ENCODE results near the gene GSK3B. TPM values are rescaled to one million over a fixed set of nuclear protein-coding genes. Genes with fewer than 3 reads are reported as not detected.

Gene GSK3B
- total and polyA plus RNA-seq, 3 donors from 2014 or later, result 64.9 to 73.1 (median 65.1) TPM

DNA sequence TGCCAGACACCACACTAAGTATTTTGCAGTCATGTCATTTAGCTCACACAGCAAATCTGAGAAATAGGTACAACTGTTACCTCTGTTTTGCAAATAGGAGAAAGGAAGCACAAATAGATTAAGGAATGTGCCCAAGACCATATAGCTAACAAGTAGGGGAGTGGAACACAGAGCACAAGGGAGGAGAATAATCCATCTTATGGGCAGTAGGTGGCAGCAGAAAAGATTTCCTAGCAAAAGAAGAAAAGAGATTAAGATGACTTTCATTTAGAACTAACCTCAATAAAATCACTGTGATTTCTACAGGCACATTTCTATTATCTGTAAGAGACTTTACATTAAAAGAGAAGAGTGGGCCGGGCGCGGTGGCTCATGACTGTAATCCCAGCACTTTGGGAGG, 263.2 kb downstream of the GSK3B start:
- Histone ChIP-seq H3K9me3 (no peaks in the 10 kb centered on the region), H3K4me3 (no peak overlapping the region), H3K36me3 (ENCODE audit: low read depth, missing control alignments) (no peaks in the 10 kb centered on the region), H3K4me1 (no peaks in the 10 kb centered on the region), H3K27me3 (no peaks in the 10 kb centered on the region), H3K27ac (no peak overlapping the region)
- intact Hi-C loops (cut with DNase I; ENCODE audit: low total_unique reads), result no loop called here
- DNase-seq, result no peak
- TF ChIP-seq, protein P1, sequence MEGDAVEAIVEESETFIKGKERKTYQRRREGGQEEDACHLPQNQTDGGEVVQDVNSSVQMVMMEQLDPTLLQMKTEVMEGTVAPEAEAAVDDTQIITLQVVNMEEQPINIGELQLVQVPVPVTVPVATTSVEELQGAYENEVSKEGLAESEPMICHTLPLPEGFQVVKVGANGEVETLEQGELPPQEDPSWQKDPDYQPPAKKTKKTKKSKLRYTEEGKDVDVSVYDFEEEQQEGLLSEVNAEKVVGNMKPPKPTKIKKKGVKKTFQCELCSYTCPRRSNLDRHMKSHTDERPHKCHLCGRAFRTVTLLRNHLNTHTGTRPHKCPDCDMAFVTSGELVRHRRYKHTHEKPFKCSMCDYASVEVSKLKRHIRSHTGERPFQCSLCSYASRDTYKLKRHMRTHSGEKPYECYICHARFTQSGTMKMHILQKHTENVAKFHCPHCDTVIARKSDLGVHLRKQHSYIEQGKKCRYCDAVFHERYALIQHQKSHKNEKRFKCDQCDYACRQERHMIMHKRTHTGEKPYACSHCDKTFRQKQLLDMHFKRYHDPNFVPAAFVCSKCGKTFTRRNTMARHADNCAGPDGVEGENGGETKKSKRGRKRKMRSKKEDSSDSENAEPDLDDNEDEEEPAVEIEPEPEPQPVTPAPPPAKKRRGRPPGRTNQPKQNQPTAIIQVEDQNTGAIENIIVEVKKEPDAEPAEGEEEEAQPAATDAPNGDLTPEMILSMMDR (IDR thresholded peaks at IDR 0.05), result no peak
- TF ChIP-seq POLR2A (IDR thresholded peaks at IDR 0.05), result no peak
- WGBS, 2 donors, result 89 to 92% methylated on average over 3 of the region's 3 CpGs

DNA sequence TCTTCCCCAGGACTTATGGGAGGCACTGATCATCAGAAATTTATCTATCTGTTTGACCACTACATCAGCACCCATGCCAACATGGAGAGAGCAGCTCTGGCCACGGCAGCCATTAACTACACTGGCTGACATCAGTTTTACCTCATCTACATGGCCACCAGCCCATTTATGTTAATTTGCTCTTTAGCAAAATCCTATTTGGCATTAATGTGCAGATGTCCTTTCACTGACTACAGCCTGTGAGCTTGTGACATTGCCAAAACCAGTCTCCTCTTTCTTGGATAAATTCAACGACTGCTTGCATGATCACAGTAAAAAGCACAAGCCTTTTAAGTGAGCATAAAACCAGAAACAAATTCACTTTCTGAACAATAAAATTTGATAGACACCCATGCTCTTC, 264.8 kb downstream of the GSK3B start:
- no peak overlapping the region for H3K27ac ChIP-seq
- no peaks in the 10 kb centered on the region for H3K27me3 ChIP-seq
- no peak for DNase-seq
- H3K4me3 ChIP-seq, result no peak overlapping the region
- TF ChIP-seq, protein P1 (IDR thresholded peaks at IDR 0.05), result no peak
- no peak for TF ChIP-seq POLR2A (IDR thresholded peaks at IDR 0.05)
- H3K9me3 ChIP-seq, result no peaks in the 10 kb centered on the region
- H3K36me3 ChIP-seq (ENCODE audit: low read depth, missing control alignments), result no peaks in the 10 kb centered on the region
- H3K4me1 ChIP-seq, result no peaks in the 10 kb centered on the region
- WGBS, 2 donors, result 56 to 70% methylated on average over 2 of the region's 2 CpGs
- intact Hi-C loops (cut with DNase I; ENCODE audit: low total_unique reads), result no loop called here

DNA sequence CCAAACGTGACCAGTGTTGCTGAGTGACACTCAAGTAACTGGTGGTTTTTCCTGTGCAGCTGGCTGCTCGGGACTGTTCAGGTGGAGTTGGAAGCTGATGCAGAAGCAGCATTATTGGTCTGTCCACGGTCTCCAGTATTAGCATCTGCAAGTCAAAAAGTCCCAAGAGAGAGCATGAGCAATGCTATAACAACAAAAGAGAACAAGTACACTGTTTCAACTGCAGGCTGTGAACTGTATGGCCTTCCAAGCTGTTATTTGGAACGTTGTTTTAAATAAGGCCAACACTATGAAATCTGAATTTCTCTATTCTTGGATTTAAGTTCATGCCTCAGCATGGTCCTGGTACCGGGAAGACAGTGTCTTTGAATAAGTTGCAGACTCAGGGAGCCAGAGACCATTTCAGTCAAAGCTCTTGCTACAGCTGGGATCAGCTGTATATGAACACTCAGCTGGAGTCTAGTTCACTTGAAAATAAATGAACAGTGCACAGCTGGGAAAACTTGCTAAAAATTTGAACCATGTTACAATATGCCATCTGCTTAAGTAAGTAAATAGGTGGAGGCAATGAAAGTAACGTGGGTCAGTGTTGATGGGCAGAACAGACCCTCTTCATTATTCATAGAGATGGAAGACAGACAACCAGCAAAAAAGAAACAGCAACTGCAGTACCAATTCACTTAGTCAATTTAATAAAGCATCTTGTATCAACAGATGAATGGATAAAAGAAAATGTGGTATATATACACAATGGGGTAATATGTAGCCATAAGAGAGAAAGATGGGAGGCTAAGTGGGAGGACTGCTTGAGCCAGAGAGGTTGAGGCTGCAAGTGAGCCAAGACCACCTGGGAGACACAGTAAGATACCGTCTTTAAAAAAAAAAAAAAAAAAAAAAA, 267.3 kb downstream of the GSK3B start:
- TF ChIP-seq, protein P1 (IDR thresholded peaks at IDR 0.05), result no peak
- no peak for TF ChIP-seq POLR2A (IDR thresholded peaks at IDR 0.05)
- H3K4me3 ChIP-seq, result no peak overlapping the region
- no peak for DNase-seq
- 54 to 76% methylated on average over 7 of the region's 7 CpGs for whole genome bisulfite sequencing, 2 donors
- H3K4me1 ChIP-seq, result no peaks in the 10 kb centered on the region
- H3K27ac ChIP-seq, result no peak overlapping the region
- H3K9me3 ChIP-seq, result no peaks in the 10 kb centered on the region
- H3K27me3 ChIP-seq, result no peaks in the 10 kb centered on the region
- H3K36me3 ChIP-seq (ENCODE audit: low read depth, missing control alignments), result no peaks in the 10 kb centered on the region
- intact Hi-C loops (cut with DNase I; ENCODE audit: low total_unique reads), result no loop called here

DNA sequence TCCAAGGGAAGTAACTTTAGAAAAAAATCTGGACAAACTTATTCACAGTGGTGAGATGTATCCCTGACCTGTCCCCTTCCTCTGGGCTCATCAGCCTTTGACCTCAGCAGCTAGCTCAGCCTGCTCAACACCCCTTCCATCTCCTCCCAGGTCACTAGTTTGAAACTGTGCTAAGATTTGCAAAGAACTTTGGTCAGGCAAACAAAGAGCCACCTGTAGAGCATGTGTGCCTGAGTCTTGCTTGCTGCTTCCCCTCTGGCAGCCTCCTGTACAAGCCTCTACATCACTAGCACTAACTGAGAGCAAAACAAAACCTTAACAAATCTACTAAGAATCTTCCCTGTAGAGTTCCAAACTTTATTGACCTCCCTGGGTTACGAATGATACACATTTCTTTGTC, 268.4 kb downstream of the GSK3B start:
- Histone ChIP-seq H3K27me3 (no peaks in the 10 kb centered on the region), H3K9me3 (no peaks in the 10 kb centered on the region), H3K27ac (no peak overlapping the region), H3K36me3 (ENCODE audit: low read depth, missing control alignments) (no peaks in the 10 kb centered on the region), H3K4me1 (no peaks in the 10 kb centered on the region), H3K4me3 (no peak overlapping the region)
- TF ChIP-seq, protein P1 (IDR thresholded peaks at IDR 0.05), result no peak
- TF ChIP-seq POLR2A (IDR thresholded peaks at IDR 0.05), result no peak
- WGBS, 2 donors, result 80 to 94% methylated on average over 1 of the region's 1 CpG
- DNase-seq, result no peak
- intact Hi-C loops (cut with DNase I; ENCODE audit: low total_unique reads), result no loop called here

DNA sequence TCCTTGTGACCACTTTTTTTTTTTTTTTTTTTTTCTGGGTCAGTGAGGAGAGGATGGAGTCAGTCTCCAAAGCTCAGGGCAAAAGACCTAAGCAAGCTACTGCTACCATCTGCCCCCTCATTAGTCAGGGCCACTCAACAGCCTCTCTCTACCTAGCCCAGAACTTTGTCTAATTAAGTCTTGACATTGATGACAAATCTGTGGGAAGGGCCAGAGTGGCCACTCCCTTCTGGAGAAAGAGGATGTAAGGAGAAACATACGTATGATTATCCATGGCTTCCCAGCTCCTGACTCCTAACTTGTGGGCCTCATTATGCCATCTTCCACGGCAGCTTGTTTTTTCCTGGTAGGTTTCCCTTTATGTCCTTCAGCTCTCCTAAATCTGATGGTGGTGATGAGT, 274.4 kb downstream of the GSK3B start:
- Histone ChIP-seq H3K4me1 (no peaks in the 10 kb centered on the region), H3K27me3 (no peaks in the 10 kb centered on the region), H3K9me3 (no peaks in the 10 kb centered on the region), H3K27ac (no peak overlapping the region), H3K4me3 (no peak overlapping the region), H3K36me3 (ENCODE audit: low read depth, missing control alignments) (no peaks in the 10 kb centered on the region)
- DNase-seq, result no peak
- whole genome bisulfite sequencing, 2 donors, result 55 to 57% methylated on average over 2 of the region's 2 CpGs
- no peak for TF ChIP-seq POLR2A (IDR thresholded peaks at IDR 0.05)
- TF ChIP-seq, protein P1 (IDR thresholded peaks at IDR 0.05), result no peak
- intact Hi-C loops (cut with DNase I; ENCODE audit: low total_unique reads), result no loop called here
